C1 segment of cervical spinal cord (tissue), 14 donors: ENCODE data around the gene PPFIBP2.

Experiments used
- DNase-seq, 14 donors: peaks; one replicate each; lab custom pipeline; 2025; lab: John Stamatoyannopoulos, UW

PPFIBP2 gene

DNA sequence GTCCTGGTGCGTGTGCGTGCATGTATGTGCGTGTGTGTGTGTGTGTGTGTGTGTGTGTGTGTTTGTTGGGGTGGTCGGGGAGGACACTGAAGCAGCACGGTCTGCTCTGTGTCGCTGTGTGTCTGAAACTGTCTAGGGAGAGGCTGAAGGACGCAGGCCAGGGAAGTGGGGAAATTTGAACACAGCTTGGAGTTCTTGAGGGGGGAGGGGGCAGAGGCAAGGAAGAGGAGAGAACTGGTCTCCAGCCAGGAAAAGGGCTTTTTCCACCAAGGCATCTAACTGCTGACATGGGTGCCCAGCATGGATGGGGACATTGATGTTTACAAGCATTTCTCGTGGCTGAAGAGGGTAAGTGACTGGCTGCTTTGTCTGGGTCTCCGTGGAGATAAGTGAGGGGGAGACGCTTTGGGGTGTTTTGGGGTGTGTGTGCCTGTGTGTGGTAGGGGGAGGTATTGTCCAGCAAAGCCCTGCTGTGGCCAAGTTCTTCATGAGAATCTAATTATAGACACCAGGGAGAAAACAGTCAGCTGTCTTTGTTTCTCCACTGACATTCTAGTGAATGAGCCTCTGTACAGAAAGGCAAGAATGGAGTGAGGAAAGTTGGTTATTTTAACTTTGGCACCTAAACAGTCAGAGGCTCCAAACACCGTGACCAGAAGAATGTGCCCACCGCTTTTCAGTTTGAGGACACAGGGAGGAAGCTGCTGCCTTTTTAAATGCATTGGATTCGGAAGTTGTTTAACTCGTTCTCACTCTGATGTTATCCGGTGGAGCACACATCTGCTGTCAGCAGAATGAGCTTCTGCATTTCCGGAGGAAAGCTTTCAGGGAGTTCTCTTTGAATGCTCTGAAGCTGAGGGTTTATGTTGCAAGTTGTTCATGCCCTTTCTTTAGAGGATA lies 63.7 kb downstream of the PPFIBP2 start:
- DNase-seq, result peak in 12 of 14 donors; percentile 30 to 85 (median 76)

DNA sequence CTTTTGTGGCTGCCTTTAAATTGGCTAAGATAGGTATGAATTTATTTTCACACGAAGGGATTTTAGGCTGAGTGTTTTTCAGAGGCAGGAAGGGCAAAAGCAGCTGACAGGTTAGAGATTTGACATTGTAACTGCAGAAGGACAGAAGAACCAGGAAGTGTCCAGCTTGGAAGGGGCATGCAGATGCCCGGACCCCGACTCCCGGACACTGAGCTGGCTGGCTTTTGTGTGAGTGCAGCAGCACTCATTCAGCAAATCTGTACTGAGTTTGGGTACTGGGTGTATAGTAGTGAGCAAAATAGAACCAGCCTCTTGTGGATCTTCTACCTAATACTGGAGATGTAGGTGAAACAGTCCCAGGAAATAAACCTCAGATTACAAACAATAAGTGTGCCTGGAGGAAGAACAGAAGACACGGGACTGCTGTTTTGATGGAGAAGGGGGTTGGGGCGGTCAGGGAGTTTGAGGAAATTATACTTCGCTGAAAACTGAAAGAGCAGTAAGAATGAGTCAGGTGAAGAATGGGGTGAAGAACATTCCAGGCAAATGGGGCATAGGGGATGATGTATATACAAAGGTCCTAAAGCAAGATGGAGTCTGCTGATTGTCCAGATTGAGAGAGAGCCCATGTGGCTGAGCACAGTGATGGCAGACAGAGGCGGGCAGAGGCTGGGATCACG lies 64.6 kb downstream of the PPFIBP2 start:
- DNase-seq, result peak in 1 of 14 donors; percentile 48

- no peak for DNase-seq
Observed at GRCh38 chr11:7579361-7579791, 65.6 kb downstream of the PPFIBP2 start.

DNA sequence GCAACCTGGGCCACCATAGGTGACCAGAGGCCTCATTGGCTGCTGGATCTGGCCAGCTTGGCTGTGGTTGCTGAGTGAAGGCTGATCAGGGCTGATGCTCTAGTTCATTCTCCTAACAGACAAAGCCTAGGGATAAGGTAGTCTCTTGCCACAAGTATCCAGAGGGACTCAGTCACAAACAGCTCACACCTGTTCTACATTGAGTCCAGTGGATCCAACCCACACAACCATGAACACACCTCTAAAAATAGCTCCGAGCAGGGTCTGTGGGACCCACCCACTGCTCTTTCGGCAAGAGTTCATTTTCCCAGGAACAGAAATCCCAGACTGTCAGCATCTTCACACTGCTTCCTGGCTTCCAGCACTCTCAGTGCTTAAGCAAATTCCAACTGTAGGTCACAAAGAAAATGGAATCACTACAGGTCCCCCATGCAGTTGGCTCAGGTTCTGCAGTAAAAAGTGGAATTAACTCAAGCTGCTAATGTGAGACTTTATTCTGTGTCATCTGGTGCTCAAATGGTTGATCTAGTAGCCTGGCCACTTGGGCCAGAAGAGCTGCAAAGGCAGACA lies 67.3 kb downstream of the PPFIBP2 start:
- DNase-seq, result no peak

DNA sequence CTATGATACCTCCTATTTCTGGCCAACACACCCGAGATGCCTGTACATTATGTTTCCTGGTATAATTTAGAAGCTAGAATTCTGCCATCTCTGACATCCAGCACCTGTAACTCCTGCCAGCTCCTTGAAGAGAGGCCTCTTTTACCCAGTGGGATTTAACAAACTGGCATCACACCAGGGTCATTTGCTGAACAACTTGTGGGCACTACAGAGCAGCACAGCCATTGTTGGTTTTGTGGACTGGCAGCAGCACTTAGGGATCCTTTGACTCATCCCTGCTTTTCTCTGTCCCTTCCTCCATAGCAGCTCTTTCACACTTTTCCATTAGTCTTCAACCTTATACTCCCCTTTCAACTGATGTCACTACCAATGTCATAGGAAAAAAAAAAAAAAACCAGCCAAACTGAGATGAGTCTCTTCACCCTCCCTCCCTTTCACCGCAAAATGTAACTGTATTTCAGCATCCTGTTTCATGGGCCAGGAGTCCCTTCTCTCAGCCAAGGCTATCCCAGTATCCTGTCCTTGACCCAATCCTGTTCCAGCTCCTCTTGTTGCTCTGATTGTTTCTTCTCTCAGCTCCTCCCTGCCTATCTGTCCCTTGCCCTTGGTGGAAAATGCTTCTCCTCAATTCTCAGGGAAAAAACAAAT lies 68.7 kb downstream of the PPFIBP2 start:
- DNase-seq, result peak in 1 of 14 donors; percentile 43

DNA sequence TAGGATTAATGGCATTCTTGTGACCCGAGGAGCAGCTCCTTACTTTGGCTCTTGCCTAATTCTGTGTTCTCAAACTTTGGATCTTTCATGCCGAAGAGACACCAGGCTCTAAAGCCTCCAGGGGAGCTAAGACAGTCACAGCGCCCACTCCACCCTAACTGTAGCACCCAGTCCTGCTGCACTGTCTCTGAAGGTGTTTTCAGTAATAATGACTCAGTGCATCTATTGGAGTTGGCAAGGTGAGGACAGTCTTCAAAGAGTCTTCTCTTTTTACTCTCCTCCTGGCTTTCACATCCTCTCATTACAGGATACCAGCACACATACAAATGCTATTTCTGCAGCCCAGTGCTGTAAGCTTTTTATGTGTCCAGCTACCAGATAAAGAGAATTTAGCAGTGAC lies 69.4 kb downstream of the PPFIBP2 start:
- no peak for DNase-seq

DNA sequence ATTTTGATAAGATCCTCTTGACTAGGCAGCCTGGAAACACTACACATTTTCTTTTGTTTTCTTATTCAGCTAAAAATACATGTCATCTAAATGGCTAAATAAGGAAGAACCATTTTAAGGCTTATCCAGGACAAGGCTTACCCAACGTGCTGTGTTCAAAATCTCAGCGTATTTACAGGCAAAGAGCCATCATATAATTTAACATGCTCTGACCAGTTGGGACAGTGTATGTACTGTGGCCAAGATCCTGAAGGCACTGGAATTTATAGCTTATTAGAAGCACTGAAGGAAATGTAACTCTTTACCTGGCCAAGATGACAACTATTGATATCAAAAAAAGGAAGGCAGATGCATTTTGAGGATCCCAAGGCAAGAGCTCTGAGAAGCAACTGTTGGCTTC lies 71.1 kb downstream of the PPFIBP2 start:
- no peak for DNase-seq

- DNase-seq, result no peak
Observed at GRCh38 chr11:7585816-7586215, 72.0 kb downstream of the PPFIBP2 start.

DNA sequence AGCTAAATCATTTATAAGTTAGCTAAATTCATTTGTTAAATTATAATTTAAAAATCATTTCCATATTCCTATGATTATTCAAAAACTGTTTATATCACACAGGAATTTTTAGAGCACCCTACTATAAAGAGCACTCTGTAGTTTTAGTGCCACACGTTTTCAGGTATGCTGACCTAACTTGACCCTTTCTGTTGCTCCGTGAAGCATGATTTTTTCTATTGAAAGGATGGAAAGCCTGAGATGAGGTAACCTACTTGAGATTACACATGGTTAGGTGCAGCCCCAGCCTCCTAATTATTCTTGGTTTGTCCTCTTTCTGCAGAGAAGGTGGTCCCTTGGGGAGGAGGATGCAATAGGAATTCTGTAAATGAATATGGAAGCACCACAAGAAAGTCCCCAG lies 72.6 kb downstream of the PPFIBP2 start:
- no peak for DNase-seq

- DNase-seq, result peak in 2 of 14 donors; percentile 22 to 29
Observed at GRCh38 chr11:7587712-7588111, 73.9 kb downstream of the PPFIBP2 start.

GRCh38 chr11:7589861-7590260 lies 76.1 kb downstream of the PPFIBP2 start:
- DNase-seq, result no peak

DNA sequence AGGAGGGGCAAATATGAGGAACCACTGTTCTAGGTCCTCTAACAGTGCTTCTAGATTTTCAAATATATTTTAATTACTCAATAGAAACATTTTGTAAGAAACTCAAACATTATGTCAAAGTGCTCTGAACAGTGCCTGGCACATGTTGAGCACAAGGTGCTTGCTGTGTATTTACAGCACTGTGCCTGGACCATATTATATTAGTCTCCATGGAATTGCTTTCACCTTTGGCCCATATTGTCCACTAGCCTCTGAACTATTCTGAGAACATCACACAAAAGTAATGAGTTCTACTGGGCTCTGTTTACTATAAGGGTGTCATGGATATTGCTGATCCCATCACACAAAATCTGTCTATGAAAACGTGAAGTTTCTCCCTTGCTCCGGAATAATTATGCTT lies 76.7 kb downstream of the PPFIBP2 start:
- no peak for DNase-seq

GRCh38 chr11:7591107-7591894 lies 77.5 kb downstream of the PPFIBP2 start:
- peak in 1 of 14 donors; percentile 46 for DNase-seq

GRCh38 chr11:7591987-7592386 lies 78.2 kb downstream of the PPFIBP2 start:
- no peak for DNase-seq

GRCh38 chr11:7592711-7593110 lies 78.9 kb downstream of the PPFIBP2 start:
- no peak for DNase-seq

DNA sequence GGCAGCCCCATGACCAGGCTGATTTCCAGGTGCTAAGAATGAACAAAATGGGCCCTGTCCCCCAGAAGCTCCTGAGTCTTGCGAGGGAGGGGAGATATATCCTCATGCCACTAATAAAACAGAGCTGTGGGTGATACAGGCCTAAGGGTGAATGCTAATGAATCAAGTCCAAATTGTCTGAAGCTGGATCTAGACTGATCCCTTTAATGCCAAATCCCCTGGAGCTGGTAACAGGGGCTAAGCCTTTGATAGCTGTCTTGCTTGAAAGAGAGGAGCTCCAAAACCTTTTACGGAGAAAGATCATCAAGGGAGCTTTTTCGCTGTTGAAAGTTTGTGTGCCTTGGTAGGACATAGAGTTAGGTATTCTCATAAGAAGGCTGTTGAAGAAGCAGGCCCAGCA lies 79.7 kb downstream of the PPFIBP2 start:
- no peak for DNase-seq

DNA sequence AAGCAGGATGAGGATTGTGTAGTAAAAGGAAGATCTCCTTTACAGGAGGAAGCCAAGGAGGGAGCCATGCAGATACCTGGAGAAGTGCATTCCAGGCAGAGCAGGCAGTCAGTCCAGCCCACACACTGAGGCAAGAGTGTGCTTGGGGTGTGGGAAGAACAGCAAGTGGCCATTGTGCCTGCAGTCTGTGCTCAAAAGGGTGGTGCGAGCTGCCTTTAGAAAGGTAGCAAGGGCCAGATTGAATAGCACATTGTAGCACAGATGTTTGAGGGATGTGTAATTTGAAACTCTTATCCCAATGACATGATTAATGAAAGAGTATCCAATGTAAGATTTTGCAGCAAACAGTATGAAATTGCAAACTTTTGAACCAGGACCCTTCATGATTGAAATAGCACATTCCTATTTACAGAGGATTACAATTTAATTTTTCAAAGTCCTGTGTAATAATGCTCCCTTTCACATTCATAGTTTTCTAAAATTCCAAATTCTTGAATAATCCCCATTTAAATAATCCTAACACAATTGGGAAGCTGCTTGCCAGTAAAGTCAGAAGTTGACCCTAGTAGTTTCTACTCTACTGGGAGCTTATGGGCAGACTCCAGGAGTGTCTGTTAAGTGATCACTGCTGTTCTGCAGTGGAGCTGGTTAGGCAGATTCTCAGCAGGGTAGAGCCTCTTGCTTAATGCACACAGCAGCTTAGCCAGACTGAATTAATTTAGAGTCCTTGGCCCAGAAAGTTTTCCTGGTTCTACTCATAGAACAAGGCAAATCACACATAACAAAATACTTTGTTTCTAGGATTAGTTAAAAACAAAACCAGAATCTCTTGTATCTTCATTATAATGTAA lies 81.4 kb downstream of the PPFIBP2 start:
- no peak for DNase-seq

DNA sequence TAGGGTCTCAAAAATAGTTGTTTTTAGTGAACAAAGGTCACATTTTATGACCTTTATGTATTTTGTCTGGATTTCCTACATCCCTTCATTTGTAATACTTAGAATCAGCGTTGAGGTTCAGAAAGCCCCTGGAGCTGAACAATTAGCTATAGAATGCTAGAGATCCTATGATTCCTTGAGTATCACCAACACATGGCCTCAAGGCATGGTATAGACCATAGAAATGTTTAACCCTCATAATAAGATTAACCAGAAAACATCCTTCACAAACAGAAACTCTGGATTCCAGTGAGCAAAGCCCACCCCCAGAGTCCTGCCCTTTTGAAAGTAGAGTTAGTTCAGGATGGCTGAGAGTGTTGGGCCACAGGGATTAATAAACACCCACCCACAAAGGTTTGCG lies 82.2 kb downstream of the PPFIBP2 start:
- DNase-seq, result no peak

- no peak for DNase-seq
Observed at GRCh38 chr11:7596975-7597391, 83.2 kb downstream of the PPFIBP2 start.

DNA sequence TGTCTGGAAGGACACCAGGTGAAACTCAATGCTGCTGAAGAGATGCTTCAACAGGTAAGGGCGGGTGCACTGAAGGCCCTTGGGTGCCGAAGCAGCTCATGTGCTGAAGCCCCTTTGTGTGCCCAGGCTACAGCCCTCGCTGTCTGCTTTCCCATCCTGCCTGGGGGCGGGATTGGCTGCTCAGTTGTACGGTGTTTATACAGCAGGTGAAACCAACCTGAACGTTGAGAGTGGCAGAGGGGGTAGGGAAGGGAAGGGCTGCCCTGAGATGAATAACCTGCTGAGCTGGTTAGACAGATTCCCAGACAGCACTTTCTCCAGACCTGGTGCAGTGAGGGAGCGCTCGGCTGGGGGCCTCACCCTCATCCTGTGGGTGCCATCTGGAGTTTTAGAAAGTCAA lies 83.8 kb downstream of the PPFIBP2 start:
- no peak for DNase-seq
